DMS153 treated with DMSO at 0.1 percent for 48 hours (cell line): ENCODE measurements around the gene GPSM1.
"Not testable (repeated sequence)": the region's sequence is repeated elsewhere in the genome, so short reads cannot be mapped to it uniquely, and the experiment has no call there.

Experiments
- DNase-seq: peaks from one replicate; lab custom pipeline; 2025; ENCODE audit not compliant: unreplicated experiment; lab: John Stamatoyannopoulos, UW

GPSM1 gene

DNA sequence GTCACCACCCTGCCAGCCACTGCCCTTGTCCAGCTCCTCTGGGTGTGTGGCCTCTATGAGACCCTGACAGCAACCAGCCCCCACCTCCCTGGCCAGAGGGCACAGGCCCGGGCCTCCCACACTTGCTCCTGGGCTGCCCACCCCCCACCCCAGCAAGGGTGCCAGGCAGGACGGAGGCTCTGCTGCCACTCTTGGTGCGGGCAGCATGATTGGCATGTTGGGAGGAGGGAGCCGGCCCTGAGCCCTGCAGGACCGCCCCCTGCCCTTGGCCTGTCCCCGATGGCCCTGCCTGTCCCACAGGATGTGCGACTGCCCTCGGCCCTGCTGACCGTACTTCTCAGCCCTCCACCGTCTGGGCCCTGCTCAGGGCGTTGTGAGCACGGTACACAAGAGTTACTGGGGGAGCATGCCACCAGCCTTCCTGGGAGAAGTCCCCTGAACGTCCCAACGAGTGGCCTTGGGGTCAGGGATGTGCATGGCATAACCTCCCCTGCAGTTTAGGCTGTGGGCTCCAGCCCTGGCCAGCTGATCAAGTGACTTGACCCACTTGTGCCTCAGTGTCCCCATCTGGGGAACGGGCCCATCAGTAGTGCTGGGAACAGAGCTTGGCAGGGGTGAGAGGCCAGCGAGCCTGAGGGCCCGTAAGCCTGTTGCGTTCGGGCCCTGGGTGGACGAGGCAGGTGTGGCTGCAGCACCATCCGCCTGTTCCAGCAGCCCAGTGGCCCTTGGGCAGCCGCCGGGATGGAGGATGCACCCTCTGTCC, 16.0 kb downstream of the GPSM1 start:
- DNase-seq = no peak

DNA sequence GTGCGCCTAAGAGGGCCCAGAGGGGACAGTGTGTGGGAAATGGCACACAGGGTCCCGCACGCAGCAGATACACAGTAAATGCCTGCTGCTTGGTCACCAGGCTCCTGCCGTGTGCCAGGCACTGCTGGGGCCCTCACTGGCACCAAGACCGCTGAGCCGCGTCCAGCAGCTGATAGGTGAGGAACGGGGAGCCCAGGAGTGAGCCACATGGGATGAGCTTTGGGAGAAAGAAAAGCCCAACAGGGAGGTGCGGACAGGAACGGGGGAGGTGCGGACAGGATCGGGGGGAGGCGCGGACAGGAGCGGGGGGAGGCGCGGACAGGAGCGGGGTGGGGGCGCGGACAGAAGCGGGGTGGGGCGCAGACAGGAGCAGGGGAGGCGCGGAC, 16.5 kb downstream of the GPSM1 start:
- DNase-seq = no peak

DNA sequence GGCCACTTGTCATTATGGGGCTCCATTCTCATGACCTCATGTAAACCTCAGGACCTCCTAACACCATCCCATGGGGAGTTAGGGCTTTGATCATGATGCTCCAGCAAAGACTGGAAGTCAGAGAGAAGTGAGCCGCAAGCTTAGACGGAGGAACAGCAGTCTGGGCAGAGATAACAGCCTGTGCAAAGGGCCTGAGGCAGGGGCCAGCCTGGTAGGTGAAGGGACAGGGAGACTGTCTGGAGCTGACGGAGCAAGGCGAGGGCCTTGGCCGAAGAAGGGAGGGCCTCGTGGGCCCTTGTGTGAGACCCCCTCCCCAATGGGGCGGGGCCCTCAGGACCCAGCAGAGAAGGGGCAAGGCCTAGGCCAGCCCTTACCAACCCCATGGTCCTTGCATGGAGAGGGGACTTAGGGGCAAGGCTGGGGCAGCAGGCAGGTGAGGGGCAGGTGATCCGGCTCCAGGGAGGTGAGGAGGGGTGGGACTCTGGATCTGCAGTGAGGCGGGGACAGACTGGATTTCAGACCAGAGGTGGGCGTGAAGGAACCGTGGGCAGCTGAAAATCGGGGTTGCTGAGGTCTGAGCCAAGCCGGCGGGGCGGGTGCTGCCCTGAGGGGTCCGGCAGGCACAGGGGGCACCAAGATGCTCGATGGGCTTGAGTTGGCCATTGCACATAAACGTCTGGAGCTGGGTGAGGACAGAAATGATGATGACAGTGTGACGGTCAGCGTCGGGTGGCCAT, 17.4 kb downstream of the GPSM1 start:
- no peak for DNase-seq

DNA sequence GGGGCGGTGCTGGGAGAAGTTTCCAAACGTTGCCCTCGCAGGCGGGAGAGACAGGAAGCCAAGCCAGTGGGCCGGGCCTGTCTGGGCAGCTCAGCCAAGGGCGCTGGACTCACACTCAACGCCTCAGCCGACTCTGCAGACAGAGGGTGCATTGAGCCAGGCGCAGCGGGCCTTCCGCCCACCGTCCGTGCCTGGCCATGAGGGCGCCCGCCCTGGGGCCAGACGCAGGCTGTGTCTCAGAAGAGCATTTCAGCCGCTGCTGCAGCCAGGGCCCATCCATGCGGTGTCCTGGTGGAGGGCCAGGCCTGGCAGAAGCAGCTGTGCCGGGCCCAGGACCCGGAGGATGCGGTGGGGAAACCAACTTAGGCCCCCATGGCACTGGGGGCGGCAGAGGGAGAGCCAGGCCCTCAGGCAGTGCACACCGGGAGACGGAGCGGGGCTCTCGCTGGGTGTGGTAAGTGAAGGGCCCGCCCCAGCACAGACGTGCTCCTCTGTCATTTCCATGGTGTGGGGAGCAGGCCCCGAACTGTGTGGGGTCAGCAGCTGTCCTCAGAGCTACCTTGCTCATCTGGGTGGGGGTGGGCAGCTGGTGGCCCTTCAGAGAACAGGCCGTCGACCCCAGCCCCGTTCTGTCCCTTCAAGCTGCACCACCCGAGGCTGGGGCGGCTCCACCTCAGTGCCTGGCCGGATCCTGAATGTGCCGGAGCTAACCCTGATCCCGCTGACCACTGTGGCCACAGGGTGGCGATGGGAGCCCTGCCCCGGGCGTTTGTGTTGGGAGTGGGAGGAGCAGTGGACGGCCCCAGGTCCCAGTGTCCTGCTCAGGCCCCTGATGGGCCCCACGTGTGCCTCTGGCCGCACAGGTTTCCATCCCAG, 18.2 kb downstream of the GPSM1 start:
- DNase-seq = no peak

DNA sequence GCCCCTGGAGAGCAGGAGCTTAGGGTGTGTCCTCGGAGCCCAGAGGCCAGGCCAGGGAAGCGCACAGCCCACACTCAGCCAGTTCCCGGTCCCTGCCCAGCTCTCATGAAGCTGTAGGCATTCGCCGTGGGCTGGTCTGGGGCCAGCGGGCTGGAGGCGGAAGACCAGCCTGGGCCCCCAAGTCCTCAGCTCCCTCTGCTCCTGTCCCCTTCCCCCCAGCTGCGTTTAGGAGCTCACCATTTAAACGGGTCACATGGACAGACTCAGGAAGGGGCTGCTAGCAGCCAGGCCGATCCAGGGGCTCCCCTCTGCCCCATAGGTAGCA, 18.8 kb downstream of the GPSM1 start:
- DNase-seq = no peak

DNA sequence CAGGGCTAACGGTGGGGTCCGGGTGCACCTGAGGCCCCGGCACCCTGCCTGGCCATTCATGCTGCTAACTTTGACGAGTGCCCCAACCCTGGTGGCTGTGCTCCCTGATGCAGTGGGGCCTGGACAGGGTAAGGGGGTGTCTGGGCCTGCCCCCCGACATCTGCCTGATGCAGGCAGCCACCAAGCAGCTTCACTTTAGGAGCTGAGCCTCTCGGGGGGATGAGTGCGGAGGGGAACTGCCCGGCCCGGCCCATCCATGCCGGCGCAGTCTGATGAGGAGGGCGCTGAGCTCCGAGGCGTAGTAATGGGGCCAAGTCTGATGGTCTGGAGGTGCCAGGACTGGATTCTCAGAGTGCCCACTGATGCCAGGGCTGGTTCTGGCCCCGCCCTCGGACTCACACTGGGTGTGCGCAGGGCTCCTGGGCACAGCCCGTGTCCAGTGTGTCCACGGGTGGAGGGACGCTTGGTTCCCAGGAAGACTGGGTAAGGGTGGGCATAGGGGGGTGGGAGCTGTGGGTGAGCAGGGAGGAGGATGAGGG, 19.7 kb downstream of the GPSM1 start:
- DNase-seq = no peak

DNA sequence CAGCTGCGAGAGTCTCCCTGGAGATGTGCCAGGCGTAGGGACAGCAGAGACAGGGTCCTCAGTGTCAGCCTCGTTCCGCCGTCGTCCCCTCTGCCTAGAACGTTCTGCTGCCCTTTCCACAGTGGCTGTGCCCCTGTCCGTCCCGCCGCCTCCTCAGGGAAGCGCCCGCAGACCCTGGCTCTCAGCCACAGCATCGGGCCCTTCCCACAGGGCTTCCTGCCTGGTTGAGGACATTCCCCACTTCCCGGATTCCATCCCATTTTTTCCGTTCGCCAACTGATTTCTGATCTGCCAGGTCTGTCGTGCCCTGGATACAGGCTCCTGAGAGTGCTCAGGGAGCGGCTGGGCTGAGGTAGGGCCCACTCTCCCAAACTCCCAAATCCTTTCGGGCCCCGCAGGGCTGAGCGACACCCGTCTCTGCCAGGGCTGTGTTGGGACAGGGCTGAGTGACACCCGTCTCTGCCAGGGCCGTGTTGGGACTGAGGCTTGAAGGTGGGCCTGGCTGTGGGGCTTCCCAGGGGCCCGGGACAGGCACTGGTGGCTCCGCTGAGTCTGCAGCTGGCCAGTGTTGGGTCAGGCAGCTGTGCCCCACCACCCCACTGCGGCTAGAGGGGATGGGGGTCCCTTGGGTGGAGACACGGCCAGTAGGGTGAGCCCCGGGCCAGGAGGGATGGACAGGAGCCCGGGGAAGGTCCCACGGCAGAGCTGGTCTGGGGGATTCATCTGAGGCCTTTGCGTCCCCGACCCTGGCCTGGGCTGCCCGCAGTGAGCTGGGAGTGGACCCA, 20.3 kb downstream of the GPSM1 start:
- no peak for DNase-seq

DNA sequence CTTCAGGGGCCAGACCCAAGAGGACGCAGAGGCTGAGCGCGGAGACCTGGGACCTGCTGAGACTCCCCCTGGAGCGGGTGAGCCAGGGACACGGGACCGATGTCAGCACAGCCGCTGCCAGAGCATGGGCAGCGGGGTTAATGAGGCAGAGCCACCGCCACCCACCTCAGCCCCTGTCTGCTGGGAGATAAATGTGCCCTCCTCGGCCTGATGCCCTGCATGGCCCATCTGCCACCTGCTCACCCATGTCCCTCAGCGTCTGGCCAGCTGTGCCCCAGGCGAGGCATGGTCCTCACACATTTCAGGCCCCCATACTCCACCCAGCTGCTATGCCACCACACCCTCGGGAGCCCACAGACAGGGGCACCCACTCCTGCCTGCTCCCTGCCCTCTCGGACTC, 21.4 kb downstream of the GPSM1 start:
- no peak for DNase-seq

DNA sequence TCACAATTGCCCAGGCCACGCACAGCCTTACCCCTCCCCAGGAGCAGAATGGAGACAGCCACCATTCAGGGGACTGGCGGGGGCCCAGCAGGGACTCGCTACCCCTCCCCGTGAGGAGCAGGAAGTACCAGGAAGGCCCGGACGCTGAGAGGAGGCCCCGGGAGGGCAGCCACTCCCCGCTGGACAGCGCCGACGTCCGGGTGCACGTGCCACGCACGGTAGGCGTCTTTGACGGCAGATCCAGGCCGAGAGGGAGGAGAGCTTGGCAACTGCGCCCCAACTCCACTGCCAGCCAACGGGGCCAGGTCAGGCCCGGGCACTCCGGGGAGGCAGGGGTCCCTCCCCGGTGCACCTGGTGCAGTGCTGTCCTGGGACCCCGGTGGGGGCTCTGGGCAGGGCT, 22.2 kb downstream of the GPSM1 start:
- DNase-seq = no peak

DNA sequence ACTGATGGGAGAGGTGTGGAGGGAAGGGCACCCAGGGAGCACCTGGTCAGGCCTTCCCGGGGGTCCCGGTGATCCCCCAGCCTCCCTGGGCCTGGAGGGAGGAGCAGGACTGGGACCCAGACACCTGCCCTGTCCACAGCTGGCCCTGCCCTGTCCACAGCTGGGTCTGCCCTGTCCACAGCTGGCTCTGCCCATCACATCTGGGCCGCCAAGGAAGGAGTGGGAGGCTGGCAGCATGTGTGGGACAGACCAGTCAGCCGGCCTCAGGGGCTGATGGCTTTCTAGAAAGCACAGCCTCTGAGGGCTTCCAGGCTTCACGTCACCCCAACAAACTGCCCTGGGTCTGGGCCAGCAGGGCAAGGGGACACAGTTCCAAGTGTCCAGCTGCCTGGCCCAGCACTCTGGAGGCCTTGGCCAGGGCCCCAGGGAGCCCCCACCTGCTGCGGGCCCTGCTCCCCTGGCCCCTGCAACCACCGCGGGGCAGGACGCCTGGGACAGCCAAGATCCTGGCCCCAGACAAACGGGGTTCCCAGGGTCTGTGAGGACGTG, 24.0 kb downstream of the GPSM1 start:
- no peak for DNase-seq

DNA sequence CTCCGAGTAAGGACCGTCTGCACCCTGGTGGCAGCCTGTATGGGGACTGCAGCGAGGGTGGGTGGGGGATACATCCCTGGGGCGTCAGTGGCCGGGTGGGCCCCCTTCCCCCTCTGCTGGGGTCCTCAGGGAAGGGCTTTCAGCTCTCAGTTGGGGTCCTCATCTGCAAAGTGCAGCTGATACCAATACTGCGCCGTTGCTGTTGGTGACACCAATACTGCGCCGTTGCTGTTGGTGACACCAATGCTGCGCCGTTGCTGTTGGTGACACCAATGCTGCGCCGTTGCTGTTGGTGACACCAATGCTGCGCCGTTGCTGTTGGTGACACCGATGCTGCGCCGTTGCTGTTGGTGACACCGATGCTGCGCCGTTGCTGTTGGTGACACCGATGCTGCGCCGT, 24.5 kb downstream of the GPSM1 start:
- not testable (repeated sequence) for DNase-seq

DNA sequence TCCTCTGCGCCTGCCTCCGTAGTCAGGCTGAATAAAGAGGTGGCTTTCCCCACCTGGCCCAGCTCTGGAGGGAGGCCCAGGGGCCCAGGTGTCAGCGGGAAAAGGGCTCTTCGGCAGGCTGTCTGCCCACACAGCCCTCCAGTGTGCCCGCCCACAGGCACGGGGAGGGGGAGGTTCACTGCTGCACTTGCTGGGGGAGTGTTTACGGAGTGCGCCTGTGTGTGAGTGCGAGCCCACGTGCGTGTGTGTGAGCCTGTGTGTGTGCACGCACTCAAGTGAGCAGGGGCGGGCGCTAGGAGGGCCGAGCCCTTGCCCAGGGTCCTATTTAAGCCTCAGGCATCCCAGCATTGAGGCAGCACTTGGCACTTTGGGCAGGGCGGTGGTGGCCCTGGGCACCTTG, 25.3 kb downstream of the GPSM1 start:
- no peak for DNase-seq

DNA sequence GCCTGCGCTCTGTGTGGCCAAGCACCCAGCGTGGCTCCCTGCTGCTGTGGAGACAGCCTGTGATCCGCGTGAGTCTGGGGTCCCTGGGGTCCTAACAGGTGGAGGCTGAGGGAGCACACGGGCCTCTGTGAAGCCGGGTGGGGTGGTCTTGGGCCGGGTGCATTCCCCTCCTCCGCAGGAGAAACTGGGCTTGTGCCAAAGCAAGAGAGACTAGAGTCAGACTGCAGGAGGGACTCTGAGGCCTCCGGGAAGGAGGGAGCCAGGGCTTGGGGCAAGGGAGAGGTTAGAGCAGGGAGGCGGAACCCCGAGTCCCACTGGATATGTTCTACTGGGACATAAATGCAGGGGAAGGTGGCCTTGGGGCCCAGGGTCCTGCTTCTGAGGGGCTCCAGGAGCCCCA, 25.7 kb downstream of the GPSM1 start:
- DNase-seq = no peak

DNA sequence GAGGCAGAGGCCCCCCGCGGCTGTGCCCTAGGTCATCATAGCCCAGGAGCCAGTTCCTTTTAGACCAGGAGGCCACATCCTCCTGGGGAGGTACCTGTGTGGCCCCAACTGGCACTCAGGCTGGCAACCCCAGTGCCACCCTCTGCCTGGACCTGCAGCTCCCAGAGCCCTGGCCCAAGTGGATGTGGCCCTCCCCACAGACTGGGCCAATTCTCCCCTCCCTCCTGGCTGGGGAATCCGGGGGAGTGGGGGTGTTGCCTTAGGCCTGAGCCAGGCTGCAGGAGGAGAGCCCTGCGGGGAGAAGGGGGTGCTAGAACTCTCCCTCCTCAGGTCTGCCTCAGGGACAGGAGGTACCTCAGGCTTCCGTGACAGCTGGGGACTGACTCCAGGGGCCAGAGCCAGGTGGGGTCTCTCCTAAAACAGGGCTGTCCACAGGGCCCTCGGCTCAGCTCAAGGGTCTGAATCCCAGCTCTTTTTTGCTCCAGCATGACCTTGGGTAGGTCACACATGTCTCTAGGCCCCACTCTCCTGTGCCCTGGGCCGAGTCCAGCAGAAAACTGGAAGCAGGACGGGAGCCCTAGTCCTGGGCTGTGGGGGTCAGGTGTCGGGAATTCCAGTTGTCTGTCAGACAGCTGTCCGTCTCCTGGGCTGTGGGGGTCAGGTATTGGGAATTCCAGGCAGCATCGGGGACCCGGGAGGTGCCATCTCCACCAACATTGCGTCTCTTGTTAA, 26.6 kb downstream of the GPSM1 start:
- no peak for DNase-seq

DNA sequence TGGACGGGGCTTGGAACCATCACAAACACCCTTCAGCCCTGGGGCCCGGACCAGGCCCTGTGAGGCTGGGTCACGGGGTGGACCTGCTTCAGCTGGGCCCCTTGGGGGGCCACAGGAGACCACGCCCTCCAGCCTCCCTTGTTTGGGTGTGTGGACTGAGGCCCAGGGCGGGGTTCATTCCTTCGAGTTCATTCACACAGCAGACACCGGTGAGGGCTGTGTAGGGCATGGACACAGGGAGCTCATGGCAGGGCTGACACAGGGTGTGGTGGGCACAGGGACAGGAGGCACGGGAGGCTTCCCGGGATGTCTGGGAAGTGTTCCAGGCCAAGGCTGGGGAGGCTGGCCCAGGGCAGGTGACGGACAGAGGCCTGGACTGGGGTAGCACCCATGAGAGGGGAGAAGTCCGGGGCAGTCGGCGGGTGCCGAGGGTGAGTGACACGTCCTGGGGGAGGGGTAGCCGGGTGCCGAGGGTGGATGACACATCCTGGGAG, 27.3 kb downstream of the GPSM1 start:
- no peak for DNase-seq

DNA sequence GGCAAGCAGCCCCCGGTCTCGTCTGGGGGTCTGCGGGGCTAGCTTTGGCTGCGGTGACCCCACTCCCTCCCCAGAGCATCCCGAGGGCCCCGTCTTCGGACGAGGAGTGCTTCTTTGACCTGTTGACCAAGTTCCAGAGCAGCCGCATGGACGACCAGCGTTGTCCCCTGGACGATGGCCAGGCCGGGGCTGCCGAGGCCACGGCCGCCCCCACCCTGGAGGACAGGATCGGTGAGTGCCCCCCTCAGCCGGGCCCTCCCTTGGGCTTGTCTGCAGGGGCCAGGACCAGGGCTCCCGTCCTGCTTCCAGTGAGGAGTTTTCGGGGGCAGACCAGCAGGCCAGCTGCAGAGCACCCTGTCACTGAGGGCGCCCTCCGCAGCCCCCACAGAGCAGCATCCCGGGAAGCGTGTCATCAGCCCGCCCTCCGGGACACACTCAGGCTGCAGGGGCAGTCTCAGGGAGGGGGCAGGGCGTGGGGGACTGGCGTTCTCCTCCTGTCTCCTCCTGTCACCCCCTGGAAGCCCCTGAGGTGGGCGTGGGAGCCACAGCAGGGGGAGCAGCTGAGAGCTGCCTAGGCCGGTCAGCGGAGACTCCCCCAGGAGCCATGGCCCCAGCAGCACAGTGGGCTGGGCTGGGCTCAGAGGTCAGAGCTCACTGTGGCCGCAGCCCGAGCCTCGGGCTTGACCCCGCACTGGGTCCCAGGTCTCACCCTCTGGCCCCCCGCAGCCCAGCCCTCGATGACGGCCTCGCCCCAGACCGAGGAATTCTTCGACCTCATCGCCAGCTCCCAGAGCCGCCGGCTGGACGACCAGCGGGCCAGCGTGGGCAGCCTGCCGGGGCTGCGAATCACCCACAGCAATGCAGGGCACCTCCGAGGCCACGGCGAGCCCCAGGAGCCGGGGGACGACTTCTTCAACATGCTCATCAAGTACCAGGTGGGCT, 28.5 kb downstream of the GPSM1 start:
- DNase-seq = no peak

DNA sequence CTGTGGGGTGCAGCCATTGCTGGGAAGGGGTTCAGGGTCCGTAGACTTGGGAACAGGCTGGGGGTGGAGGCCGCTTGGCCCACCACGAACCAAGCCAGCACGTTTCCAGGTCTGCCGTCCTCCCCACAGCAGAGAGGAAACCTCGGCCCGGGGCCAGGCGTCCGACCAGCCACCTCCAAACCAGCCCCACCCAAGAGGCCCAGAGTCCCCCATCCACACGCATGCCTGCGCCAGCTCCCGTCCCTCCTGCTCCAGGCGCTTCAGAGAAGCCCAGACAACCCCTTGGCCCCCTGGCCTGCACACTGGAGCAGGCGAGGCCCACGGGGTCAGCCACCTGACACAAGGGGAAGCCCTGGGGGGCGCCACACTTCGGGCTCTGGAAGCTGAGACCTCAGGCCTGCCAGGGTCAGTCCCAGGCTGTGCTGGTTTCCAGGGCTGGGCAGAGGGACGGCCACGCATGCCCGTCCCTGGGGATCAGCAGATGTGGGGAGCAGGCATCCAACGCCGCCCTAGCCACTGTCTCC, 29.9 kb downstream of the GPSM1 start:
- no peak for DNase-seq

DNA sequence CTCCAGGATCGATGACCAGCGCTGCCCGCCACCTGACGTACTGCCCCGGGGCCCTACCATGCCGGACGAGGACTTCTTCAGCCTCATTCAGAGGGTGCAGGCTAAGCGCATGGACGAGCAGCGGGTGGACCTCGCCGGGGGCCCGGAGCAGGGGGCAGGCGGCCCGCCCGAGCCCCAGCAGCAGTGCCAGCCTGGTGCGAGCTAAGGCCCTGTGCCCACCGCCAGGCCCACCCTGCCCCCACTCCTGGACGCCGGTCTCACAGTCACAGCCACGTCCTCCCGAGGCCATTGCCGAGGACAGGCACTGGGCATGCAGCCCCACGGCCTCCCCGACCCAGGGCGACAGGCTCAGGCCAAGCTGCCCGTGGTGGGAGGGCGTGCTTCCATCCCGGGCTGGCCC, 30.7 kb downstream of the GPSM1 start:
- DNase-seq = no peak
